ENCODE data around the gene UBE2E1.

- TF ChIP-seq CTCF (IDR thresholded peaks at IDR 0.05) (no peak), POLR2A (IDR thresholded peaks at IDR 0.05) (no peak)
Measured at GRCh38 chr3:23856286-23856685, 50.5 kb downstream of the UBE2E1 start.
